HuH-7.5 (cell line): ENCODE results near the gene CTNNA2.

Experiments used
- DNase-seq: peaks from one replicate; pipeline ENCODE4 v3.0.0; 2011; ENCODE audit warnings: low spot score

Gene CTNNA2

GRCh38 chr2:80560326-80560725 is 1047.5 kb downstream of the CTNNA2 start:
- no peak for DNase-seq

DNA sequence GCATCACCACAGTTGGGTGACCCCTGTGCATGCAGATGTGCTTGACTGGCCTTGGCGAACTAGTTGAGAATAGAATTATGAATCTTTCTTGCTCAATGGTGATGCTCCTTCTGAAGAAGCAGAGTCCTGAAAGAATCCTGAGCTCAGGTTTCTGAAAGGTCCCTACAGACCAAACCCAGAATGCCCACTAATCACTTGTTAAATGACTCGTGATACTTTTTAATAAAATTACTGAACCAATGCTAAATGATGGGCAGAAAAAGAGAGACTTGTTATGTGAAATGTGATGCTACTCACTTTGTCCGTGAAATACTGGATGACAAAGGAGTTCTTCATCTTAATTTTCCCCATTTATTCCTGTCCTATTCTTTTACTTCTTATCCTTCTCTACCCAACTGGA is 1055.2 kb downstream of the CTNNA2 start:
- DNase-seq = no peak

- DNase-seq = no peak
Observed at GRCh38 chr2:80573167-80573566, 1060.3 kb downstream of the CTNNA2 start.

- DNase-seq = no peak
Observed at GRCh38 chr2:80573950-80574349, 1061.1 kb downstream of the CTNNA2 start.

DNA sequence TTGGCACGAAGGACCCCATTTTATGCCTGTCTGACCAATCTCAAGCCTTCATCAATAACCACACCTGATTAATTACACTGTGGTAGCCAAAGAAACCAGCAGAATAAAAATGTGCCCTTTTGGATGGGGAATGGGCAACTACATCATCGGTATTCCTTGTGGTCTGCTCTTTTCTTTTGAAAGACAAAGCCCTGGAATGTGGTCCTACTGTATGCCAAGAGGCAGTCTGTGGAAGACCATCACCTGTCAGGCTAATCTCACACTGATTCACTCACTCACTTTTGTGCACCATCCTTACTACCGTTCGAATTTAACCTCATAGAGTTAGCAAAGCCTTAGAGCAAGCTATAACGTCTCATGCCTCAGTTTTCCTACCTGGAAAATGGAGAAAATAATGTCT is 1066.9 kb downstream of the CTNNA2 start:
- DNase-seq = no peak

DNA sequence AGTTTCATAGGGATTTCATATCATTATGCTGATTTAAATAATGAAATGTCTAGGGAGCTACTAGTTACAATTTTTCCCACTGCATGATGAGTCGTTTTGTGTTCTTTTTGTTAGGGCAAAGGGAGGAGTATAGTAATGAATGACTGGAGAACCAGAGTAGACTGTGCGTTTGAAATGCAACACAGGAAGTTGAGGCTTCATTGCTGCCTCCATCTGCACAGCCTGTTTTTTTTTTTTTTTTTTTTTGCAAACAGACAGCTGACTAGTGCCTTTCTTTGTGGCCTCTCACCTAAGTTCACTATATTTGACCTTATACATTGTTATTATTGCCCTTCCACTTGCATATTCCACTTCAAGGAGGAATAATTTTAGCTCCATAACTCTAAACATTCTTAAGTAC is 1078.4 kb downstream of the CTNNA2 start:
- no peak for DNase-seq

DNA sequence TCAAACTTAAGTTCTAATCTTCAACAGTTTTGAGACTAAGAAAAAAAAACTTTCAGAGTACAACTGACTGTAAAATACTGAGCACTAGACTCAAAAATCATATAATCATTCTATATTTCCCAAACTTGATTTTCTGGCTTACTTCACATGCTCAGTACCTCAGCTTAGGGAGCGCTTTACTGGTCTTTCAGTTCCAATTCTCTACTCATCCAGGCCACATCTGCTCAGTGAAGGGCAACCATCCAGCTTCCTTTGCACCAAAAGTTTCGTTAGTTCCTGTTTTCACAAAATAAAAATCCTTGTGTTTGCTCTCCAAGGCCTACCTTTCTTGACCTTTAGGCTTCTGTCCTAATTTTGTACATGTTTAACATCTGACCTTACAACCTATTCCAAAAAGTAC is 1079.3 kb downstream of the CTNNA2 start:
- DNase-seq = no peak

DNA sequence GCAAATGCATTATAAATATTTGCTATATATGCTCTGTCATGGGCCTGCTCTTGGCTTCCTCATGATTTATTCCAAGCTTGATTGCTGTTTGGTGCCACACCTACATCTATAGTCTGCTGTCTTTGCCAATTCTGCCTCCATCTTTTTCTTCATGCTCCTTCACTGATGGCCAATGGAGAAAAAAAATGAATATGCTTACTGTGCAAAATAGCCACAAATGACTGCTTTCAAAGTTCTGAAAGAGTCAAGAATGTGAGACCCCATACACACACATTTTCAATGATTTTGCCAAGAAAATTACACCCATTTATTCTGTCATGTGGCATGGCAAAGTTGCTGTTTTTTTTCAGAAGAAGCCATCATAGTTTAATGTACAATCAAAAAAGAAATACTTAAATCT is 1097.3 kb downstream of the CTNNA2 start:
- DNase-seq = no peak

GRCh38 chr2:80621656-80622055 is 1108.8 kb downstream of the CTNNA2 start:
- DNase-seq = no peak

DNA sequence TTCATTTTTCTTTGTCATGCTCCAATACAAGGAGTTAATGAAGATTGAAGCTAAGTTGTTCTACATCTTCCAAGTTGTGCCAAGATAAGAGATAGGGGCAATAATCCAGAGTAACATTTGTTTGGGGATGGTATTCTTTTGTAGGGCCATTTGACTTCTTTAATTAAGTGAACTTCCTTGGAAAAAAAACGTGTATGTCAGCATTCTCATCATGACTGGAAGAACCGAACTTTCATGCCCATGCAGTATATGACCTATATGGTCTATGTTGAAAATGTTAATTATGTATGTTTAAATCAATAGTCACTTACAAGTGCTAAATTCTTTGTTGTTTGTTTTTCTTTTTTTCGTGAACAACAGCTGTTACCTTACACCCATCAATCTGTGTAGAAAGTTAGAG is 1111.2 kb downstream of the CTNNA2 start:
- DNase-seq = no peak

DNA sequence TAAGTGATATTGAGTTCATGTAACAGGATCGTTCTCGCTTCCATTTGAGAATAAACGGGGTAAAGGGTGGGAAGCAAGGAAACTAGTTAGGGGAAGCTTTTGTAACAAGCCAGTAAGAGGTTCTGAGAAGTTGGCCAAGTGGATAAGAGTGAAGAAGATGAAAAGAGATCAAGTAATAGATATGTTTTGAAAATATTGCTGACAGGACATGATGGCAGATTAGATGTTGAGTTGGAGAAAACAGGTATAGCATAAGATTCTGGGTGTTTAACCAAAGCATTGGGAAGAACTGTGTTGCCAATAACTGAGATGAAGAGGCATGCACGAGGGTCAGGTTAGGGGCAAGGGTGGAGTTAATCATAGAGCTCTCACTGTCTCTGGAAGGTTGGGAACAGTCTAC is 1121.7 kb downstream of the CTNNA2 start:
- DNase-seq = no peak

GRCh38 chr2:80638783-80639182 is 1125.9 kb downstream of the CTNNA2 start:
- no peak for DNase-seq

- no peak for DNase-seq
Observed at GRCh38 chr2:80642465-80642864, 1129.6 kb downstream of the CTNNA2 start.

GRCh38 chr2:80643598-80643997 is 1130.7 kb downstream of the CTNNA2 start:
- no peak for DNase-seq

- DNase-seq = no peak
Observed at GRCh38 chr2:80651435-80651834, 1138.6 kb downstream of the CTNNA2 start.

- no peak for DNase-seq
Observed at GRCh38 chr2:80655265-80655664, 1142.4 kb downstream of the CTNNA2 start.

DNA sequence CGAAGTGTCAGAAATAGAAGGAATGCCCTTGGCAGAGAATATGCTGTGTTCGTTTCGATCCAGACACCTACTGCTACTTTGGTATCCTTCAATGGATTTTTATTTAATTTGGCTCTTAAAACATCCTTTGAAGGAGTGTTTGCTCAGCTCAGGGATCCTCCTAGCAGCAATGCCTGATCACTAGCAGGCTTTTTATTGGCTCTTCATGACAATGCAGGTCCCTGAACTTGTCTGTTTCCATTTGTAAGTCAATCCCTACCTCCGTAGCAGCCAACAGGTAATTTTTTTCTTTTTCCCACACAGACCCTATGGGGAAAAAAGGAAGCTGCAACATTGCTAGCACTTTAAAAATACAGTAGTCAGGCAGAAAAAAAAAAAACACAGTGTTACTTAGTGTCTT is 1157.9 kb downstream of the CTNNA2 start:
- DNase-seq = no peak

- no peak for DNase-seq
Observed at GRCh38 chr2:80687524-80687923, 1174.7 kb downstream of the CTNNA2 start.

GRCh38 chr2:80689106-80689505 is 1176.3 kb downstream of the CTNNA2 start:
- DNase-seq = no peak
